Stimulated activated CD4-positive, alpha-beta T cell treated with anti-CD3 and anti-CD28 coated beads, Interleukin-12 subunit alpha, Interleukin-12 subunit beta, amount 100 ng/mL, for 24 hours (primary cell): ENCODE measurements around the gene CDH12.
"Not testable (repeated sequence)": the region's sequence is repeated elsewhere in the genome, so short reads cannot be mapped to it uniquely, and the experiment has no call there.

Experiments
- DNase-seq, 2 experiments: peaks; one replicate each; pipeline ENCODE4 v3.0.0-alpha.2; 2020; ENCODE audit warnings: low read depth in 2 of 2

CDH12 gene

DNA sequence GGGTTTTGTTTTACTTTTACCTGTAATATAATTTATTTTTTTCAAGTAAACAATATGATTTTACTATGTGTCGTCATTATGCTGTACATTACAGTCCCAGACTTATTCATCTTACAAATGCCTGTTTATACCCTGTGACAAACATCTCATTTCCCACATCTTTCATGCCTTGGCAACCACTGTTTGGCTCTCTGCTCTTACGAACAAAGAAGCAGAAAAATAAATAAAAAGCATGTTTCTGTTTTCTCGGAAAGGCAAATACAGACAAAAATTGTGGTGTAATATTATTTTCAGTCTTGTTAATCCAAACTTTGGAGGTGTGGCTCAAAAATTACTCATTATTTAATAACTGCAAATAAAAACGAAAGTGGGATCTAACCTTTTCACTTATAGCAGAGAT is 393.0 kb downstream of the CDH12 start:
- DNase-seq = no peak

DNA sequence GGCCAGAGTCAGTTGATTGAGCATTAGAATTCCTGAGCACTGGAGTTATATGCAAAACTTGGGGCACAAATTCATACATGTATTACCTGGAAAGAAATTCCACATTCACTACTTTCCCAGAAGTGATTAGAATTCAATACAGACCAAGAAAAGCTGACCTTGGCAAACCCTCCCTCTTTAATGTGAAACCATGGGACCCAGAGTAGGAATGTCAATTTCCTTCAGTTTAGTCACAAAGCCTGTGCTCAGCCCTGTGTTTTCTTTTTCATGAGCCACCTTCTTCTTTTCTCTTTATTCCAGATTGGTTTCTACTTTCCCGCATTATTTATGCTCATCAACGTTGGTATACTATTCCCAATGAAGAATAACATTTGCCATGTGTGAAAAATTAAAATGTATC is 420.2 kb downstream of the CDH12 start:
- DNase-seq = no peak

DNA sequence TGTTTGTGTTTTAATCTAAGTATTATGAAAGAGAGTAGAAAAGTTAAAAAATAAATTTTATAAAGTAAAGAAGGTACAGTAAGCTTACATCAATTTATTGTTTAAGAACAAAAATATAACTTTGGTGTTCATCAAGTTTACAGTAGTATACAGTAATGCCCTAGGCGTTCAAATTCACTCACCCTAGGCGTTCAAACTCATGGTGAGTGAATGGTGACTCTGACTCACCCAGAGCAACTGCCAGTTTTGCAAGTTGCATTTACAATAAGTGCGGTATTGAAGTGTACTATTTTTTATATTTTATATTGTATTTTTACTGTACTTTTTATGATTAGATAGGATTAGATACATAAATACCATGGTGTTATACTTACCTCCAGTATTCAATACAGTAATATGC is 421.3 kb downstream of the CDH12 start:
- no peak for DNase-seq

DNA sequence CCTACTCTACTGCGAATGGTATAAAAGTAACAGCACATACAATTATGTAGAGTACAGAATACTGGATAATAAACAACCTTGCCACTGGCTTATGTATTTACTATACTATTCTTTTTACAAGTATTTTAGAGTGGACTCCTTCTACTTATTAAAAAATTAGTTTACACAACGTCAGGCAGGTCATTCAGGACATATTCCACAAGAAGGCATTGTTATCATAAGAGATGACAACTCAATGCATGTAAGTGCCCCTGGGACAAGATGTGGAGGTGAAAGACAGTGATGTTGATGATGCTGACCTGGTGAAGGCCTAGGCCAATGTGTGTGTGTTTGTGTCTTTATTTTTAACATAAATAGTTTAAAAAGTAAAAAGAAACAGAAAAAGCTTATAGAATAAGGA is 421.7 kb downstream of the CDH12 start:
- DNase-seq = no peak

DNA sequence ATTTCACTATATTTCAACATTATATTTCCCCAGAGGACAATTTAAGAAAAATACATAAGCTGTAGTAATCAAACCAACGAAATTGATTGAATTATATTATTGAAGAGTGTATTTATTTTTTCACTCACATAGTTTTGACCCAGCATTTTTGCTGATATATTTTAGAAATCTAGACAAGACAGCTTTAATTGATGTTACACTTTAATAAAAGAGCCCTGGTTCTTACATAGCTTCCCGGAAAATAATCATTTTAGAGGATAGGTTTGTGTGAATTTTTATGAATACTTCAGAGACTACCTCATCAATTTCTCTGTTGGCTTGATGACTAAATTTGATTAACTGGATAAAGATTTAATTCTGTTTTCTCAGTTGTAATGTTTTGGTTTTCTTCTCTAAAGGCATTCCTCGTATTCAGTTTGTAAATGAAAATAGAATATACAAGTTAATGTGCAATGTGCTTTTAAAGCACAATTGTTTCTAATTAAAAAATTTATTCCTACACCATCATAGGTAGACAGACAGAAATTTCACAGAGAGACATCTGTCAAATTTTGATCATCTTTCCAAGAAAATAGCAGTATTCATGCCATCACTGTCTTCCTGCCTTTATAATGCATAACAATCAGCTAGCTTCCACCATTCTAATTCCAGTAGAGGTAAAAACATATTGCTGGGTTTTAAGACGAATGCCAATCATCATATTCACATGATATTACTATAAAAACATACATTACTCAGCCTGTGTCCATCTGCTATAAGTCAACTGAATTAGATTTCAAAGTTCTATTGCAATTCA is 441.4 kb downstream of the CDH12 start:
- DNase-seq = no peak

DNA sequence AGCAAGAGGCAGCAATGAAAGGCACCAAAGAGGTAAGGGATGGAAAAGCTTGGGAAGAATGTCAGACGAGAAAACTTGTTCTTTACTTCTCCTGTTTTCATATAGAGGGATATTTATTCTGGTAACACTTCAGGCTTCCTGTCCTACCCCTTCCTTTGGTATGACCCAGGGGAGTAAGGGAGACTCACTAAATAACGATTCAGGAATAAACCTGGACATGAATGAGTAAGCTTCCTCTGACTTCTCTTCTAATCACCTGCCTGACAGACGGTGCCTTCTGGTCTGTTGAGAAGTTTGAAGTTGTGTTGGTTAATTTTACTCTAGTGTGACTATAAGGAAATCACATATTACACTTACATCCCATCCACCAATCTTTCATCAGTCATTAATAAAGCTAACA is 461.2 kb downstream of the CDH12 start:
- DNase-seq = no peak

DNA sequence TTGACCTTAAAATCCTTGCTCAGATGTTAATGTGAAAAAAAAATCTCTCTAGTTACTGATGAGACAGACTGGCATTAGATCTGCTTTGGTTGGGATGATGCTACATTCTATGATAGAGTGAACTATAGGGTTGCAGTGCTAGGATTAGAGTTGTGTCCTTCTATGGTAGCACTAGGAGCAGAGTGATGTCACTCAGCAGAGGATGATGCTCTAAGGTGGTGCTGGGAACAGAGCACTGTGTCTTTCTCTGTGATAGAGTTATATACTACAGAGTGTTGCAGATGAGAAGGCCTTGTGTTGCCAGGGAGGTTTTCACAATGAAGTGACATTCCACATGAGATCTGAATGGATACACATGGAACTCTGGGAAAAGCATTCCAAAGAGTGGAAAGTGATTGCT is 462.3 kb downstream of the CDH12 start:
- DNase-seq = no peak

DNA sequence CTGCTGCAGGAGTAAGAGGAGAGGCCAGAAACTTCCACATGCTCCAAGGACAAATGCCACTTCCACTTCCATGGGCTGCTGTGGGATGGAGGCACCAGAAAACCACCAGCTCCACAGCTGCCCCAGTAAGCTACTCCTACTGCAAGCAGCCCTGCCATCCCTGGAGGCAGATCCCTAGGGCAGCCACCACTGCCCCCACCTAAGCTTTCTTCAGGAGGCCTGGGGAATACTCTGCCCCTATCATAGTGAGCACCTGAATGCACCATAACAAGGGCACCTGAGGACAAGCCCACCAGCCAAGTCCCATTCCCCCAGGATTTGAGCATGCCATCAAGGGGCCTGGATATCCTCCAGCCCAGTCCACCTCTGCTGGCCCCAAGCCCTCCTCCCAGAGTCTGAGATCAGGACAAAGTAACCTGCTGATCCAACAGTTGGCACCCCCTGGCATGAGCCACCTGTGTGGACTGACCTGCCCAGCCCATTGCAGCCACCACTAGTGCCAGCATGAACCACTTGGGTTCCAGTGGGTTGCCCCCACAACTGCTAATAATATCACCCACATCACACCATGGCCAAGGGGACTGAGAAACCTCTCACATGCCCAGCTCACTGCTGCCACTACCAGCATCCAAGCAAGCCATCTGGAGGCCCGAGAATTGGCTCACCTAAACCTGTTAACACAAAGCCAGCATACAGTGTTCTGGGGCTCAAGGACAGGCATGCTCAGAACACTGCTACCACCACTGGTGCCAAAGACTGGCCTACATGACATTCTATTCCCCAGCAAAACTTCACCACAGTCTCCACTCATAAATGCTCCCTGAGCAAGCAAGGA is 480.1 kb downstream of the CDH12 start:
- DNase-seq = no peak

DNA sequence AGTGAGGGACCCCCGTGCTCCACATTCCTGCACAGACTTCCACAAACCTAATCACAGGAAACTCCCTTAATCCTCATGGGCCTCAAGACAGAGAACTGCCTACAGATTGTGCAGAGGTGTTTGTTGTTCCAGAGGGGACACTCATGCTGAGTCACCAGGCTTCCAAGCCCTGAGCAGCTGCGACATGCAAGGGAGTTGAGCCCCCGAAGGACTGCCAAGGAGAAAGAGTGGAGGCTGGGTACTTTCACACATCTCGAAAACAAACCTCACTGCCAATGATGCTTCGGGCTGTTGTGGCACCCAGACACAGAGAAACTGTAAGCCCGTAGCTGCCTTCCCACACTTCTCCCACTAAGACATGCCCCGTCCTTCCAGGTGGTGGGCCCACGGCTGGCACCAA is 480.8 kb downstream of the CDH12 start:
- no peak for DNase-seq

DNA sequence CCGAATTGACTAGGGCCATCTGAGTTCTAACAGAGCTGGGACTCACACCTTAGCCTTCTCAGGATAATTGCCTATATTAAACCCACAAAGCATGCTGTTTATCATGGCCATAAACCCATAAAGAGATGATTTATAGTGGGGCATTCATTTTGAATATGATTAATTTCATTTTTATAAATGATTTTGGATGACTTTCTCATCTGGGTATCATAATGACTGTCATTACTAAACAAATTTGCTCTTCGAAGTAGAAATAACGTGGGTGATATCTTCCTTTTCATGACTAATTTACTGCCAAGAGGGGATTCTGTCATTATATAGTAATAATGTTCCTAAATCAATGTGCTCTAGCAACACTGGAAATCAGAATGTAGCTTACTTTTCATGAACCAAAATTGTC is 498.2 kb downstream of the CDH12 start:
- no peak for DNase-seq

DNA sequence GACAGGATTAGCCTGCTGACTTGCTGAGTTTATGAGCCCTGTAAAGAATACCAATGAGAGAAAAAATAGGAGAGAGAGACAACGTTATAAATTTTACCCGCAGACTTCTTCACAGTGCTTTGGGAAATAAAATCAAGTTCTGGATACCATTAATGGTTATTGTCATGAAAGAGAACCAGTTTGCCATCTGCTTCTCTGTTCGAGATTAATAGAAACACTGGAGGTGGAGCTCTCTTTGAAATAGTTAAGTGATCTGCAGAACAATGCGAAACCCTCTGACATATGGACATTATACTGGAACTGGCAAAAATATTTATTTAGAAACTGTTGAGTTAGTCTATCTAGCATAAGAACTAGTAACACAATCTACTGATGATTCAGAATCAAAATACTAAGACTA is 500.7 kb downstream of the CDH12 start:
- no peak for DNase-seq

DNA sequence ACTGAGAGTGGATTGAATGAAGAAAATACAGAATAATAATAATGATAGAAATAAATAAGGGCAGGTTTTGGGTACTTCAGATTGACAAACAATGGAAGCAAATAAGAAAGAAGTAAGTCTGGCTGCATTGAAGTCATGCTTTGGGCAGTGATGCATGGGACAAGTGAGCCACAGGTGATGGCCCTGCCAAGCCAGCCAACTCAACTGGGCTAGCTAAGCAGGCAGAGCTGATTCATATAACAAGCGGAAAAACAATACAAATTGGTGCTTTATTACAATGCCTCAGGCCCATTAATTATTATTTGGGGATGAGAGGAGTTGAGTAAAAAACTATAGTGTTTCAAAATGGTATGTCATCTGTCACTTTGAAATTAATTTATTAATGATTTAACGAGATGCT is 502.0 kb downstream of the CDH12 start:
- no peak for DNase-seq

DNA sequence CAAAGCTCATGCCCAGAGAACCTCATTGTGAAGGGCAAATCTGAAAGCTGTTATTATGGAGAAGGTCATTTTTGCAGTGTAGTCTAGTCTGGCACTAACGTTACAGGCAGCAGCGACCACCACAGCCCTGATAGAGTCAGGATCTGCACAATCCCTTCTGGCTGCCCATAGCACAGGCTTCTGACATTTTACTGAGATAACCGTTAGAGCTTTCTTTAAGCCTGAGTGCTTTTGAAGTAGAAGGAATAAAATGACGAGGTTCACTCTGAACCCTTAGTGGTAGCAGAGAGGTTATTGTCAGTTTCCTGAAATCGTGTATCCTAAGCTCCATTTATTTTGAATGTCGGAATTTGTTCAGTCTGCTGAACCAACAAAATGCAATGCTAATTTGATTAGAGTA is 505.1 kb downstream of the CDH12 start:
- no peak for DNase-seq

DNA sequence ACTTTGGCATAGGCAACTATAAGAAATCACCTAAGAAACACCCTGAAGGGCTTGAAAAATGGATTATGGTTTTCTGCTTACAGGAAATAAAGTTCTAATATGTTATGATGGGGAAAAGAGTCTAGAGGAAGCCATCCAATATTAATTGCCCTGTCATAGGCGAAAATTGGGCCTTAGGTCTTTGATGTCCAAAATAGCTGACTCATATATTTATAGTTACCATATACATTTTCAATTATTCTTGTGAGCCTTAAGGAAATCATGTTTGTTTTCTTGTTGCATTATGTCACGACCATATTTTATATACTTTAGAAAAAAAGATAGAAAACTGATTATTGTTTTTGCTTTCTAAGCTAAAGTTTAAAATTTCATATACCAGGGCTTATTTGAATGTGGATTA is 509.1 kb downstream of the CDH12 start:
- DNase-seq = no peak

DNA sequence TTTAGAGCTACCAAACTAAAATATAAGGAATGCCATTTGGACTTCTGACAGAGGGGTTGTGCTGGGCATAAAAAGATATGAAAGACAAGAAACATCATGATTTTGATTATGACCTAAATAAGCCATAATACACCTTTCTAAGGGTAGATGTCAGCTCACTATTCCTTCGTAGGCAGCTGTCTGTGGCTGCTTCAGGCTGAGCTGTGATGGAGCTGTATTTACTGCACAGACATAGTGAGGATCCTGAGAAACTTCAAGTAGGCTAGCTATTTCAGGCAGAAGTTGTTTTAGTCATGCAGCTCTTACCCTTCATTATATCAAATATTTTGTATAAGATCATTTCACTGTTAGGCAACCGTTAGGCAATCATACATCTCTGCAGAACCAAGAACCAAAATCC is 511.7 kb downstream of the CDH12 start:
- no peak for DNase-seq

DNA sequence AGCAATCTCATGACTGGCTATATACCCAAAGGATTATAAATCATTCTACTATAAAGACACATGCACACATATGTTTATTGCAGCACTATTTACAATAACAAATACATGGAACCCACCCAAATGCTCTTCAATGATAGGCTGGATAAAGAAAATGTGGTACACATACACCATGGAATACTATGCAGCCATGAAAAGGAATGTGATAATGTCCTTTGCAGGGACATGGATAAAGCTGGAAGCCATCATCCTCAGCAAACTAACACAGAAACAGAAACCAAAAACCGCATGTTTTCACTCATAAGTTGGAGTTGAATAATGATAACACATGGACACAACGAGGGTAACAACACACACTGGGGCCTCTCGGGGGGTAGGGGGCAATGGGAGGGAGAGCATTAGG is 520.2 kb downstream of the CDH12 start:
- DNase-seq = not testable (repeated sequence)

DNA sequence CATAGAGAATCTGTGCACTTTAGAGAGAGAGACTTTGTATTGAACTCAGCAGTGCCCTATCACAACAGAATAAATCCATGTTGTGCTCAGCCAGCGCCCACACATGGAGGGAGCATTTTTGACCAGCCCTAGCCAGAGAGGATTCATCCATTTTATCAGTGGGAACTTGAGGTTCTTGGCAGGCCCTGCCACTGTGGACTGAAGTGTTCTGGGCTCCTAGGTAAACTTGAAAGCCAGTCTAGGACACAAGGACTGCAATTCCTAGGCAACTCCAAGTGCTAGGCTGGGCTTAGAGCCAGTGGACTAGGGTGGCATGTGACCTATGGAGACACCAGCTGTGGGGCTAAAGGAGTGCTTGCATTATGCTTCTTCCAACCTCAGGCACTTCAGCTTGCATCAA is 523.5 kb downstream of the CDH12 start:
- no peak for DNase-seq

DNA sequence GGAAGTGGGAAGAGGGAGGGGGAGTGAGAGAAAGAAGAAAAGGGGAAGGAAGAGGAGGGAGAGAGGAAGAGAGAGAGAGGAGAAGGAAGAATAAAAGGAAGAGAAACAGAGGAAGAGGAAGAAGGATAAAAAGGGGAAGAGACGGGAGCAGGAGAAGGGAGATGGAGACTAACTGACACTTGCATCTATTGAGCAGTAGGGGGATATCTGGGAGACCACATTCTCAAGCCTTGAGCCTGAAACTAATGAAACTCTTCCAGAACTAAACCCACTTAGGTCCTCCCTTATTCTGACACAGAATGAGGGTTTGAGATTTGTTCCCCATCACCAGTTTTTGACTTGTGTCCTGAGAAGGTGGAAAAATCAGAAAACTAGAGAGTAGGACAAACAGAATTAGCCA is 533.3 kb downstream of the CDH12 start:
- DNase-seq = no peak

DNA sequence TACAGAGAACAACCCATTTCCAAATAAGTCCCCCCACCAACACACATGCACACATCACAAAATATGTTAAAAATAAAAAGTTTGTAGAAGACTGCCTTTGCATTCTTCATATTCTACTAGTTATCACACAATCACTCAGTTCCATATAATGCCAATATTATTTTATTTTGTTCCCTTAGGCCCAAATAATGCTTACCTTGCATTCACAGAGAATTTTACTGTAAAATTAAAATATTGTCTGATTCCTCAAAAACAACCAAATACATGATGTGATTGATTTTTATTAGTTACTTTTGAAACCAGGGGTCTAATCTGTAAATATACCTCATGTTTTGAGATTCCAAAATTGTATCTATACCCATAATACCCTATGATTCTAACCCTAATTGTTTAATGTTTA is 536.9 kb downstream of the CDH12 start:
- DNase-seq = no peak

DNA sequence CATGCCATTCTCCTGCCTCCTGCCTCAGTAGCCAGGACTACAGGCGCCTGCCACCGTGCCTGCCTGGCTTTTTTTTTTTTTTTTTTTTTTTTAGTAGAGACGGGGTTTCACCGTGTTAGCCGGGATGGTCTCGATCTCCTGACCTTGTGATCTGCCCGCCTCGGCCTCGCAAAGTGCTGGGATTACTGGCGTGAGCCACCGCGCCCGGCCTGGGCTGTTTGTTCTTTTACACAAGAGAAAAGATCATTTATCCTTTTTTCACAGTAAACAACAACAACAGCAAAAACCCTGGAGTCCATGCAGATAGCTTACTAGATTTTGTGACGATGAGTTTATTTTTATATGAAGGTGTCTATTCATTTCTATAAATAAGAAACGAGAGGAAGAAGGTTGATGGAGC is 538.1 kb downstream of the CDH12 start:
- not testable (repeated sequence) for DNase-seq

DNA sequence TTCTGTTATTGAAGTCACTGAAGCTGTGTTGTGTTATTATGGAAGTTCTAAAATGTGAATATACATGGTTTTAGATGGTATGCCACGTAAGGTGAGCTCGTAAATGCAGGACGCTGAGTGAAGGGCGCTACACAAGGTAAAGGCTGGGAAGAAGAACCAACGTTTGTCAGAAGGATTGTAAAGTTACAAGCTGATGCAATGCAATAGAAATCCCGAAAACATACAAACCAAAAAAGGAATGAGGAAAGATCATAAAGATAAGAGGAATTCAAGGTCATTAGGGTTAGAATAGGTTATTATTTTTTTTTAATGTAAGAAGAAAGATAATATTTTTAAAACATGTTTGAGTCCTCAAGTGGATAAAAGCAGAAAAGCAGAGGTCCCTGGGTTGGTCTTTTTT is 538.6 kb downstream of the CDH12 start:
- no peak for DNase-seq

DNA sequence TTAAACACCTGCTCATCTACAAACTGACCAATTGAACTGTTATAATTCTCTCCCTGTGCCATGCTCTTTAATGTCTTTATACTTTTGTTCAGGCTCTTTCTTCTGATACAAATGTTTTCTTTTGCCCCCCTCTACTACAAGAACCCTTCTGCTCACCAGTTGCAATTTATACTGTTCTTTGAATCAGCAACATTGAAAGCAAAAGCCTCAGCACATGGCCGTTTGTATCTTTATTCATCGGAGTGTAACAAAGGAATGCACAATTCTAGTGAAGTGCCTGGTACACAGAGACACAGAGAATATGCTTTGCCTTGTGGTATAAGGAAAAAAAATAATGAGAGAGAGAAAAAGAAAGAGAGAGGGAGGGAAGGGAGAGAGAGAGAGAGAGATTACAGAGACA is 547.1 kb downstream of the CDH12 start:
- no peak for DNase-seq

DNA sequence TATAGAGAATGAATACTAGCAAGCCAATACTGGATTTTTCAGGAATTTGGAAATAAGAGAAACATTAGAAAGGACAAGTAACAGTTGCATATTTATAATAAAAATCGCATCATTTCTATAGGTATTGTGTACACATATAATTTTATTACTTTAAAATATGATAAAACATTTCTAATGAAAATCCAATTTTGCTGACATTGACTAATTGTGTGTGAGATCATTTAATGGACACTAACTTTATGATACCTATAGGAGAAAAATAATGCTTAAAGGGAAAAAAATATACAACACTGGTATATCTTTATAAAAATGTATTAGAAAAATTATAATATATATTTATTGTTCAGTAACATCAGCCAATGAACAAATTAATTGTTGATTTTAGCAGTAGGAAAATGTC is 557.3 kb downstream of the CDH12 start:
- no peak for DNase-seq
